ENCODE measurements around the gene SPATA21.

- TF ChIP-seq, protein P1, sequence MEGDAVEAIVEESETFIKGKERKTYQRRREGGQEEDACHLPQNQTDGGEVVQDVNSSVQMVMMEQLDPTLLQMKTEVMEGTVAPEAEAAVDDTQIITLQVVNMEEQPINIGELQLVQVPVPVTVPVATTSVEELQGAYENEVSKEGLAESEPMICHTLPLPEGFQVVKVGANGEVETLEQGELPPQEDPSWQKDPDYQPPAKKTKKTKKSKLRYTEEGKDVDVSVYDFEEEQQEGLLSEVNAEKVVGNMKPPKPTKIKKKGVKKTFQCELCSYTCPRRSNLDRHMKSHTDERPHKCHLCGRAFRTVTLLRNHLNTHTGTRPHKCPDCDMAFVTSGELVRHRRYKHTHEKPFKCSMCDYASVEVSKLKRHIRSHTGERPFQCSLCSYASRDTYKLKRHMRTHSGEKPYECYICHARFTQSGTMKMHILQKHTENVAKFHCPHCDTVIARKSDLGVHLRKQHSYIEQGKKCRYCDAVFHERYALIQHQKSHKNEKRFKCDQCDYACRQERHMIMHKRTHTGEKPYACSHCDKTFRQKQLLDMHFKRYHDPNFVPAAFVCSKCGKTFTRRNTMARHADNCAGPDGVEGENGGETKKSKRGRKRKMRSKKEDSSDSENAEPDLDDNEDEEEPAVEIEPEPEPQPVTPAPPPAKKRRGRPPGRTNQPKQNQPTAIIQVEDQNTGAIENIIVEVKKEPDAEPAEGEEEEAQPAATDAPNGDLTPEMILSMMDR (IDR thresholded peaks at IDR 0.05): no peak
- TF ChIP-seq POLR2A (IDR thresholded peaks at IDR 0.05): no peak
Observed at GRCh38 chr1:16402742-16403141, 34.5 kb downstream of the SPATA21 start.

Data from thyroid gland (tissue), 4 donors.